Keratinocyte (primary cell): ENCODE results near the gene NGLY1. TPM values are rescaled to one million over a fixed set of nuclear protein-coding genes. Genes with fewer than 3 reads are reported as not detected.

Source experiments
- DNase-seq: peaks from one replicate; pipeline ENCODE4 v3.0.0-alpha.2; 2011; ENCODE audit warnings: low read depth, missing footprints, low spot score
- FAIRE-seq: peaks from 2 replicates; lab custom pipeline; 2011; peaks lifted over from hg19 to GRCh38; lab: Jason Lieb, UNC
- H2AFZ ChIP-seq: 2 replicates; pipeline ENCODE4 v1.6.0; 2012; ENCODE audit warnings: low read length, control low read depth, inconsistent platforms; ENCODE audit not compliant: control insufficient read depth
- H3K27ac ChIP-seq: 2 replicates; pipeline ENCODE4 v1.5.1; 2011; ENCODE audit warnings: low read length; ENCODE audit not compliant: control insufficient read depth, insufficient read depth
- H3K27me3 ChIP-seq: 3 replicates; pipeline ENCODE4 v1.6.0; 2011; ENCODE audit warnings: low read length; ENCODE audit not compliant: control insufficient read depth, insufficient read depth; ENCODE audit errors: extremely low read depth
- H3K36me3 ChIP-seq, 2 experiments: 2 replicates in 1 of 2; 3 replicates in 1 of 2; pipeline ENCODE4 v1.5.1; 2011; ENCODE audit warnings: low read length in 2 of 2, mild to moderate bottlenecking in 1 of 2; ENCODE audit not compliant: control insufficient read depth in 2 of 2, insufficient read depth in 2 of 2; ENCODE audit errors: extremely low read depth in 1 of 2
- H3K4me1 ChIP-seq: 3 replicates; pipeline ENCODE4 v1.5.1; 2011; ENCODE audit warnings: low read length; ENCODE audit not compliant: control insufficient read depth, insufficient read depth; ENCODE audit errors: extremely low read depth
- H3K4me2 ChIP-seq: 3 replicates; pipeline ENCODE4 v1.6.0; 2011; ENCODE audit warnings: low read depth, low read length; ENCODE audit not compliant: control insufficient read depth, insufficient read depth; ENCODE audit errors: extremely low read depth
- H3K4me3 ChIP-seq, 3 experiments: fragments of 200-600 bp in 1 of 3; sonication (generic) in 1 of 3; 2 replicates in 2 of 3; 3 replicates in 1 of 3; pipeline ENCODE4 v1.5.1; 2011 to 2016; ENCODE audit warnings: low read length in 3 of 3, mild to moderate bottlenecking in 3 of 3, control low read depth in 2 of 3, inconsistent platforms in 1 of 3, low read depth in 1 of 3, mixed read lengths in 1 of 3, mixed run types in 1 of 3, moderate library complexity in 1 of 3; ENCODE audit not compliant: control insufficient read depth in 2 of 3, insufficient read depth in 2 of 3; ENCODE audit errors: extremely low read depth in 1 of 3
- H3K79me2 ChIP-seq: 2 replicates; pipeline ENCODE4 v1.6.0; 2012; ENCODE audit warnings: low read length; ENCODE audit not compliant: control insufficient read depth, insufficient read depth
- H3K9ac ChIP-seq: 3 replicates; pipeline ENCODE4 v1.6.0; 2011; ENCODE audit warnings: low read length; ENCODE audit not compliant: control insufficient read depth, insufficient read depth; ENCODE audit errors: extremely low read depth
- H3K9me1 ChIP-seq: 3 replicates; pipeline ENCODE4 v1.6.0; 2011; ENCODE audit warnings: low read length; ENCODE audit not compliant: control insufficient read depth, insufficient read depth; ENCODE audit errors: extremely low read depth
- H3K9me3 ChIP-seq: 2 replicates; pipeline ENCODE4 v1.5.1; 2012; ENCODE audit warnings: low read depth, low read length; ENCODE audit not compliant: control insufficient read depth
- H4K20me1 ChIP-seq: 3 replicates; pipeline ENCODE4 v1.6.0; 2011; ENCODE audit warnings: low read length; ENCODE audit not compliant: control insufficient read depth, insufficient read depth; ENCODE audit errors: extremely low read depth
- CTCF ChIP-seq, 3 experiments: IDR thresholded peaks in 1 of 3; conservative IDR thresholded peaks in 1 of 3; optimal IDR thresholded peaks in 1 of 3; 2 replicates in 2 of 3; 3 replicates in 1 of 3; pipeline versions ENCODE3 to v1.5.1; 2011; ENCODE audit warnings: low read length in 3 of 3, mild to moderate bottlenecking in 3 of 3, moderate library complexity in 2 of 3, control low read depth in 1 of 3, inconsistent platforms in 1 of 3; ENCODE audit not compliant: insufficient read depth in 2 of 3; ENCODE audit errors: extremely low read depth in 1 of 3
- EZH2 ChIP-seq: IDR thresholded peaks from one replicate; pipeline ENCODE4 v1.6.1; 2012; ENCODE audit warnings: inconsistent platforms, mild to moderate bottlenecking, low read length, moderate library complexity
- dilution Hi-C: fragments of 300-500 bp; cut with MboI; formaldehyde crosslinking; loops from one replicate; pipeline ENCODE4 v1.7.0; 2020; ENCODE audit warnings: low sequenced_read_pairs; ENCODE audit not compliant: extremely low pct_ligation_motif_present
- polyA plus RNA-seq, 5 experiments: library from polyadenylated mRNA; depleted of rRNA in 3 of 5; stranded (reverse) in 3 of 5; stranded (forward) in 1 of 5; unstranded in 1 of 5; fragments of >200 nt; gene quantifications; 1 replicate in 1 of 5; 2 replicates in 3 of 5; 3 replicates in 1 of 5; pipeline versions ENCODE4 v1.2.1 to v1.2.3, GENCODE V29; 2011 to 2012; ENCODE audit warnings: missing spikeins in 2 of 5, low read depth in 1 of 5, low replicate concordance in 1 of 5

Gene NGLY1
- polyA plus RNA-seq, 1 donor (not counting 4 experiments of a cell fraction or from before 2014, with no cell fraction given): 19.5 TPM

DNA sequence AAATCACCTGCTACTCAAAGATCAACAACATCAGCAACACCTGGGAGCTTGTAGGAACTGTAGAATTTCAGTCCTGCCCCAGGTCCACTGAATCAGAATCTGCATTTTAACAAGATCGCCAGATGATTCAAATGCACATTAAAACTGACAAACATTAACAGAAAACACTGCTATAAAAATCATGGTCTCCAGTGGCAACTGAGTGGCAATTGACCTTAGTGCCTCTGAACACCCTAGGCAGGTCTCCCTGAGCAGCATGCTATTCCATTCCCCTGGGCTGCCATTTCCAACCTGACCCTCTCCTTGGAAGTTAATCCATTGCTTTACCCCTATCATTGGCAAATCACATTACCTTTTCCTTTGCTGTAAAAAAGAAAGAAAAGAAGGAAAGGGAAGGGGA, 95.5 kb downstream of the NGLY1 start:
- Histone ChIP-seq H3K4me3 (no peak overlapping the region), H3K27ac (no peak overlapping the region), H3K4me1 (peaks cover 3% of the 10 kb centered on the region), H3K9me3 (no peaks in the 10 kb centered on the region), H3K4me2 (no peak overlapping the region), H2AFZ (no peak overlapping the region), H4K20me1 (no peaks in the 10 kb centered on the region), H3K9ac (no peak overlapping the region), H3K36me3 (no peaks in the 10 kb centered on the region), H3K27me3 (no peaks in the 10 kb centered on the region), H3K9me1 (no peaks in the 10 kb centered on the region), H3K79me2 (no peaks in the 10 kb centered on the region)
- dilution Hi-C loops: no loop called here
- DNase-seq (no peak), FAIRE-seq (no peak)
- TF ChIP-seq CTCF (optimal IDR thresholded peaks at IDR 0.05 in 1 of 3, IDR thresholded peaks at IDR 0.05 in 1 of 3, conservative IDR thresholded peaks at IDR 0.05 in 1 of 3; ENCODE audit: extremely low read depth in 1 of 3, insufficient read depth in 2 of 3, low read length in 3 of 3): no peak
- TF ChIP-seq EZH2: no peak

GRCh38 chr3:25686766-25687165, 96.5 kb downstream of the NGLY1 start:
- peaks cover 3% of the 10 kb centered on the region for H3K4me1 ChIP-seq
- no peak overlapping the region for H3K4me2 ChIP-seq
- no peaks in the 10 kb centered on the region for H3K9me1 ChIP-seq
- no peak overlapping the region for H2AFZ ChIP-seq
- no peaks in the 10 kb centered on the region for H3K27me3 ChIP-seq
- H3K9me3 ChIP-seq: no peaks in the 10 kb centered on the region
- TF ChIP-seq CTCF (optimal IDR thresholded peaks at IDR 0.05 in 1 of 3, IDR thresholded peaks at IDR 0.05 in 1 of 3, conservative IDR thresholded peaks at IDR 0.05 in 1 of 3; ENCODE audit: extremely low read depth in 1 of 3, insufficient read depth in 2 of 3, low read length in 3 of 3) (no peak), EZH2 (no peak)
- H3K27ac ChIP-seq: no peak overlapping the region
- H3K36me3 ChIP-seq: no peaks in the 10 kb centered on the region
- dilution Hi-C loops: no loop called here
- H3K79me2 ChIP-seq: no peaks in the 10 kb centered on the region
- H4K20me1 ChIP-seq: no peaks in the 10 kb centered on the region
- no peak overlapping the region for H3K9ac ChIP-seq
- FAIRE-seq: no peak
- no peak overlapping the region for H3K4me3 ChIP-seq
- DNase-seq: no peak
